Esophagus (tissue), 2 donors: ENCODE results near the gene CKAP2. TPM values are rescaled to one million over a fixed set of nuclear protein-coding genes. Genes with fewer than 3 reads are reported as not detected.
"Not testable (repeated sequence)": the region's sequence is repeated elsewhere in the genome, so short reads cannot be mapped to it uniquely, and the experiment has no call there.

Source experiments
- H3K27ac ChIP-seq, 2 donors: one replicate each; pipeline ENCODE4 v1.5.1; 2013; ENCODE audit warnings: low read depth in 2 of 2, mild to moderate bottlenecking in 2 of 2, inconsistent platforms in 1 of 2, low read length in 1 of 2, moderate library complexity in 1 of 2
- H3K27me3 ChIP-seq, 2 donors: one replicate each; pipeline ENCODE4 v1.6.1; 2013; ENCODE audit warnings: low read length in 2 of 2, control low read depth in 1 of 2, mild to moderate bottlenecking in 1 of 2; ENCODE audit not compliant: insufficient read depth in 2 of 2, control insufficient read depth in 1 of 2
- H3K36me3 ChIP-seq, 2 donors: one replicate each; pipeline ENCODE4 v1.6.1; 2013; ENCODE audit warnings: low read length in 1 of 2; ENCODE audit not compliant: control insufficient read depth in 2 of 2, insufficient read depth in 2 of 2
- H3K4me1 ChIP-seq, 2 donors: one replicate each; pipeline ENCODE4 v1.6.1; 2013; ENCODE audit warnings: low read length in 1 of 2; ENCODE audit not compliant: control insufficient read depth in 2 of 2, insufficient read depth in 2 of 2
- H3K4me3 ChIP-seq, 2 donors: one replicate each; pipeline ENCODE4 v1.5.1; 2013; ENCODE audit warnings: low read length in 2 of 2, mild to moderate bottlenecking in 2 of 2, low read depth in 1 of 2, moderate library complexity in 1 of 2
- H3K9me3 ChIP-seq, 2 donors: one replicate each; pipeline ENCODE4 v1.6.1; 2013; ENCODE audit warnings: mild to moderate bottlenecking in 2 of 2, low read depth in 1 of 2, low read length in 1 of 2, moderate library complexity in 1 of 2; ENCODE audit not compliant: control insufficient read depth in 2 of 2, insufficient read depth in 1 of 2
- WGBS, 2 donors: extraction: QIAGEN DNeasy Blood & Tissue Kit; methylation state at CpG; one replicate each; pipeline ENCODE4 v1.1.7; 2013; 5-methylcytosine and 5-hydroxymethylcytosine counted together
- polyA plus RNA-seq, 2 donors: library from polyadenylated mRNA; stranded (reverse); fragments of 200-250 nt; gene quantifications; one replicate each; pipeline ENCODE4 v1.2.3, GENCODE V29; 2013
- donor health status: healthy with polysubstance abuse.
- donor health status: Bipolar disorder and iron deficiency.

The CKAP2 gene
- polyA plus RNA-seq, 2 donors = 5.2 to 8.6 TPM

GRCh38 chr13:52487078-52487477, 31.8 kb downstream of the CKAP2 start:
- H3K27ac ChIP-seq, H3K4me1 ChIP-seq, H3K27me3 ChIP-seq, H3K36me3 ChIP-seq, H3K9me3 ChIP-seq, H3K4me3 ChIP-seq: not testable (repeated sequence)
- WGBS, 2 donors = 51% methylated on average over 2 of the region's 2 CpGs

GRCh38 chr13:52488763-52489162, 33.5 kb downstream of the CKAP2 start:
- H3K27ac ChIP-seq, H3K4me1 ChIP-seq, H3K4me3 ChIP-seq, H3K9me3 ChIP-seq, H3K36me3 ChIP-seq, H3K27me3 ChIP-seq: not testable (repeated sequence)
- WGBS, 2 donors = no CpG with 5 or more reads among the region's 22 CpGs

GRCh38 chr13:52491015-52491414, 35.7 kb downstream of the CKAP2 start:
- not testable (repeated sequence) for H3K27ac ChIP-seq, H3K4me1 ChIP-seq, H3K9me3 ChIP-seq, H3K36me3 ChIP-seq, H3K4me3 ChIP-seq, H3K27me3 ChIP-seq
- WGBS, 2 donors = 88 to 89% methylated on average over 2 of the region's 5 CpGs

GRCh38 chr13:52494241-52494640, 39.0 kb downstream of the CKAP2 start:
- WGBS, 2 donors = 65 to 69% methylated on average over 5 of the region's 5 CpGs
- H3K4me1 ChIP-seq, H3K36me3 ChIP-seq, H3K4me3 ChIP-seq, H3K27ac ChIP-seq, H3K9me3 ChIP-seq, H3K27me3 ChIP-seq: not testable (repeated sequence)

- H3K27me3 ChIP-seq, H3K27ac ChIP-seq: not testable (repeated sequence)
- WGBS, 2 donors = 60 to 75% methylated on average over 2 to 3 of the region's 3 CpGs
Measured at GRCh38 chr13:52497979-52498378, 42.7 kb downstream of the CKAP2 start.

GRCh38 chr13:52502277-52502676, 47.0 kb downstream of the CKAP2 start:
- H3K9me3 ChIP-seq, H3K36me3 ChIP-seq, H3K27me3 ChIP-seq, H3K27ac ChIP-seq, H3K4me3 ChIP-seq, H3K4me1 ChIP-seq: not testable (repeated sequence)
- 84 to 87% methylated on average over 7 of the region's 7 CpGs for WGBS, 2 donors

More at GRCh38 chr13:52497979-52498378, 42.7 kb downstream of the CKAP2 start:
- H3K4me1 ChIP-seq, H3K36me3 ChIP-seq, H3K9me3 ChIP-seq, H3K4me3 ChIP-seq: not testable (repeated sequence)

GRCh38 chr13:52505843-52506242, 50.6 kb downstream of the CKAP2 start:
- H3K4me3 ChIP-seq, H3K36me3 ChIP-seq, H3K27me3 ChIP-seq, H3K4me1 ChIP-seq, H3K9me3 ChIP-seq, H3K27ac ChIP-seq: not testable (repeated sequence)
- WGBS, 2 donors = no CpG with 5 or more reads among the region's 1 CpG

- H3K36me3 ChIP-seq, H3K9me3 ChIP-seq, H3K27me3 ChIP-seq, H3K4me1 ChIP-seq, H3K27ac ChIP-seq, H3K4me3 ChIP-seq: not testable (repeated sequence)
- WGBS, 2 donors = 84% methylated on average over 2 of the region's 6 CpGs; no CpG with 5 or more reads in 1 of the 2 donors
Measured at GRCh38 chr13:52509532-52509931, 54.3 kb downstream of the CKAP2 start.

GRCh38 chr13:52510221-52510797, 55.0 kb downstream of the CKAP2 start:
- not testable (repeated sequence) for H3K9me3 ChIP-seq, H3K27me3 ChIP-seq, H3K4me3 ChIP-seq, H3K27ac ChIP-seq, H3K4me1 ChIP-seq, H3K36me3 ChIP-seq
- WGBS, 2 donors = 80 to 87% methylated on average over 2 to 3 of the region's 3 CpGs

- 96% methylated on average over 4 of the region's 4 CpGs for WGBS, 2 donors
Measured at GRCh38 chr13:52511598-52511997, 56.3 kb downstream of the CKAP2 start.

More at GRCh38 chr13:52511598-52511997, 56.3 kb downstream of the CKAP2 start:
- not testable (repeated sequence) for H3K9me3 ChIP-seq, H3K4me3 ChIP-seq, H3K27ac ChIP-seq, H3K27me3 ChIP-seq, H3K4me1 ChIP-seq, H3K36me3 ChIP-seq
